PC-9 (cell line): ENCODE data around the gene EFTUD2.

ENCODE experiments used
- CTCF ChIP-seq: fragments of 200-600 bp; sonication (generic); conservative IDR thresholded peaks from 2 replicates; pipeline ENCODE4 v1.6.1; 2017; ENCODE audit warnings: mixed run types, antibody characterized with exemption, mild to moderate bottlenecking, moderate library complexity
- EZH2 ChIP-seq: fragments of 200-600 bp; sonication (generic); IDR thresholded peaks from 2 replicates; pipeline ENCODE4 v1.8.0; 2017; ENCODE audit warnings: antibody characterized with exemption, low read depth

- TF ChIP-seq CTCF (no peak), EZH2 (no peak)
Observed at GRCh38 chr17:44829523-44830358, 69.5 kb downstream of the EFTUD2 start, which contains the start of gene GJC1.
